DND-41 (cell line): Measurements from ENCODE around the gene FPR2.

ENCODE experiments used
- ATAC-seq: fragments of 200-7000 bp; cut with Tn5 transposase; 3 replicates; pipeline ENCODE4 v1.9.1; 2021; ENCODE audit warnings: low read depth; ENCODE audit not compliant: insufficient read depth
- DNase-seq: peaks from one replicate; pipeline ENCODE4 v3.0.0-alpha.2; 2020
- H2AFZ ChIP-seq: 2 replicates; pipeline ENCODE4 v1.6.0; 2012; ENCODE audit warnings: low read depth, low read length
- H3K27ac ChIP-seq: 2 replicates; pipeline ENCODE4 v1.5.1; 2012; ENCODE audit warnings: low read length, inconsistent platforms
- H3K27me3 ChIP-seq: fragments of 200-600 bp; sonication (generic); 2 replicates; pipeline ENCODE4 v1.6.0; 2012; ENCODE audit warnings: low read length, mild to moderate bottlenecking, inconsistent platforms; ENCODE audit not compliant: insufficient read depth, poor library complexity
- H3K36me3 ChIP-seq: 2 replicates; pipeline ENCODE4 v1.5.1; 2012; ENCODE audit warnings: low read length, inconsistent platforms; ENCODE audit not compliant: insufficient read depth
- H3K4me1 ChIP-seq: 2 replicates; pipeline ENCODE4 v1.5.1; 2012; ENCODE audit warnings: mild to moderate bottlenecking, low read length; ENCODE audit not compliant: insufficient read depth
- H3K4me2 ChIP-seq: 2 replicates; pipeline ENCODE4 v1.6.0; 2012; ENCODE audit warnings: mild to moderate bottlenecking, moderate library complexity, low read length, inconsistent platforms; ENCODE audit not compliant: insufficient read depth
- H3K4me3 ChIP-seq, 2 experiments: fragments of 200-600 bp in 1 of 2; shearing (Covaris generic) in 1 of 2; 2 replicates each; pipeline ENCODE4 v1.5.1; 2012 to 2016; ENCODE audit warnings: inconsistent platforms in 2 of 2, low read length in 2 of 2, mild to moderate bottlenecking in 2 of 2, low read depth in 1 of 2, moderate library complexity in 1 of 2
- H3K79me2 ChIP-seq: 2 replicates; pipeline ENCODE4 v1.6.0; 2012; ENCODE audit warnings: low read length, inconsistent platforms; ENCODE audit not compliant: insufficient read depth
- H3K9ac ChIP-seq: 2 replicates; pipeline ENCODE4 v1.6.0; 2012; ENCODE audit warnings: low read depth, mild to moderate bottlenecking, inconsistent platforms, low read length, moderate library complexity
- H3K9me3 ChIP-seq: 2 replicates; pipeline ENCODE4 v1.5.1; 2012; ENCODE audit warnings: low read length, moderate library complexity, mild to moderate bottlenecking, inconsistent platforms; ENCODE audit not compliant: insufficient read depth, severe bottlenecking
- H4K20me1 ChIP-seq: 2 replicates; pipeline ENCODE4 v1.6.0; 2012; ENCODE audit warnings: low read length; ENCODE audit not compliant: insufficient read depth
- EZH2 ChIP-seq: IDR thresholded peaks from 3 replicates; pipeline ENCODE4 v1.6.1; 2012; ENCODE audit warnings: borderline replicate concordance, low read depth, mild to moderate bottlenecking, moderate library complexity, low read length, inconsistent platforms; ENCODE audit not compliant: severe bottlenecking
- TF ChIP-seq, protein P1 (sequence below): IDR thresholded peaks from 2 replicates; pipeline ENCODE4 v1.5.1; 2012; ENCODE audit warnings: borderline replicate concordance, low read length, moderate library complexity, mild to moderate bottlenecking; ENCODE audit not compliant: poor library complexity, severe bottlenecking; ENCODE audit errors: extremely low read depth

FPR2 gene

DNA sequence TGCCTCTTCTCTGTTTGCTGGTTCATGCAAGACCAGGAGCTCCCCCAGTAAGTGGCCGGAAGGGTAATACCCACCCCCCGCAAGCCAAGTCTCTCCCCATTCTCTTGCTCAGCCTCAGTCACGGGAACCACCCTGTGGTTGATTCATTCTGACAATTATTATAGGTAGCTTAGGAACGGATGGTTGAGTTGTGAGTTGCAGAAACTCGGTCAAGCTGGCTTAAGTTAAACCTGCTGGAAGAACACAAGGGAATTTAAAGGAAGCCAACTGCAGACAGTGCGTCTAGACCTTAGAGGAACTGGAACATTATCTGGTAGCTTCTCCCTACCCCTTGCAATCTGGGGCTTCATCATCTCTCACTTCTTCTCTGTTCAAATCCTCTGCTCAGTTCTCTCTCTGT, 18.2 kb upstream of the FPR2 start:
- Histone ChIP-seq H3K9me3 (no peaks in the 10 kb centered on the region), H4K20me1 (no peaks in the 10 kb centered on the region), H3K4me3 (no peak overlapping the region), H3K4me2 (no peak overlapping the region), H3K27ac (no peak overlapping the region), H3K4me1 (no peaks in the 10 kb centered on the region), H3K27me3 (peaks cover 3% of the 10 kb centered on the region), H3K79me2 (no peaks in the 10 kb centered on the region), H2AFZ (no peak overlapping the region), H3K36me3 (no peaks in the 10 kb centered on the region), H3K9ac (no peak overlapping the region)
- TF ChIP-seq, protein P1, sequence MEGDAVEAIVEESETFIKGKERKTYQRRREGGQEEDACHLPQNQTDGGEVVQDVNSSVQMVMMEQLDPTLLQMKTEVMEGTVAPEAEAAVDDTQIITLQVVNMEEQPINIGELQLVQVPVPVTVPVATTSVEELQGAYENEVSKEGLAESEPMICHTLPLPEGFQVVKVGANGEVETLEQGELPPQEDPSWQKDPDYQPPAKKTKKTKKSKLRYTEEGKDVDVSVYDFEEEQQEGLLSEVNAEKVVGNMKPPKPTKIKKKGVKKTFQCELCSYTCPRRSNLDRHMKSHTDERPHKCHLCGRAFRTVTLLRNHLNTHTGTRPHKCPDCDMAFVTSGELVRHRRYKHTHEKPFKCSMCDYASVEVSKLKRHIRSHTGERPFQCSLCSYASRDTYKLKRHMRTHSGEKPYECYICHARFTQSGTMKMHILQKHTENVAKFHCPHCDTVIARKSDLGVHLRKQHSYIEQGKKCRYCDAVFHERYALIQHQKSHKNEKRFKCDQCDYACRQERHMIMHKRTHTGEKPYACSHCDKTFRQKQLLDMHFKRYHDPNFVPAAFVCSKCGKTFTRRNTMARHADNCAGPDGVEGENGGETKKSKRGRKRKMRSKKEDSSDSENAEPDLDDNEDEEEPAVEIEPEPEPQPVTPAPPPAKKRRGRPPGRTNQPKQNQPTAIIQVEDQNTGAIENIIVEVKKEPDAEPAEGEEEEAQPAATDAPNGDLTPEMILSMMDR = no peak
- no peak for TF ChIP-seq EZH2
- no peak for ATAC-seq
- no peak for DNase-seq

DNA sequence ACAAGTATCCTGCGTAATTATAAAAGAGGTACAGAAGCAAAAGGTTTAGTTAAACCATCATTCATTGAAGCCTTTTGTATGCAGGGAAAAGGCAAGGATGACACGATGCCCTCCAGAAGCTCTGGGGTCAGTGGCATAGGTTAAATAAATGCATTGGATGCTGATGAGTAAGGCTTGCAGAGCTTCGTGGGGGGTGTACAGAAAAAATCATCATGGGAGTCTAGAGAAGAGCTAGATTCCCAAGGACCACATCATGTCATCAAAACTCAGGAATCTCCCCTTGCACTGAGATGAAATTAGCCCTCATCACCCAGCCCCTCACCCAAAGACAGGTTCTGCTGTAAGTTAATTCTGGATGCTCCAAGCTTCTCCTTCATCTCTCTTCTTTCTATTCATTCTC, 17.6 kb upstream of the FPR2 start:
- Histone ChIP-seq H3K4me2 (no peak overlapping the region), H3K79me2 (no peaks in the 10 kb centered on the region), H3K9ac (no peak overlapping the region), H3K27me3 (no peaks in the 10 kb centered on the region), H3K4me1 (no peaks in the 10 kb centered on the region), H3K4me3 (no peak overlapping the region), H3K27ac (no peak overlapping the region), H3K9me3 (no peaks in the 10 kb centered on the region), H3K36me3 (no peaks in the 10 kb centered on the region), H2AFZ (no peak overlapping the region), H4K20me1 (no peaks in the 10 kb centered on the region)
- ATAC-seq (no peak), DNase-seq (no peak)
- TF ChIP-seq EZH2 = no peak
- TF ChIP-seq, protein P1 = no peak

DNA sequence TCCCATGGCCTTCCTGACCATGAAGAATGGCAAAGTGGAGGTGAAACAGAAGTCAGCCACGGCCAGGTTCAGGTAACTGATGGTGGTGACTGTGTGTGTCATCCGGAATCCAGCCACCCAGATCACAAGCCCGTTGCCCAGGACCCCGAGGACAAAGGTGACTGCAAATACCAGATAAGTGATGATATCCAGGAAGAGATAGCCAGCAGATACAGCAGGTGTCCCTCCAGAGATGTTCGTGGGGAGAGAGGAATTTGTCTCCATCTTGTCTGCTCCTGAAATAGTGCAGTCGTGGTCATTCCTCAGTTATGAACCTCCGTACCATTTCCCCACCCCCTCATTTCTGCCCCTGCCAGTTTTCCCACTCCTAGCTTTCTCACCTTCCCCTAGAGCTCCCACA, 14.2 kb upstream of the FPR2 start:
- TF ChIP-seq EZH2 = no peak
- TF ChIP-seq, protein P1 = no peak
- H3K27me3 ChIP-seq = no peaks in the 10 kb centered on the region
- no peak overlapping the region for H3K4me2 ChIP-seq
- H3K4me1 ChIP-seq = no peaks in the 10 kb centered on the region
- H3K27ac ChIP-seq = no peak overlapping the region
- H3K9ac ChIP-seq = no peak overlapping the region
- no peaks in the 10 kb centered on the region for H3K9me3 ChIP-seq
- no peaks in the 10 kb centered on the region for H3K36me3 ChIP-seq
- no peak overlapping the region for H2AFZ ChIP-seq
- H3K79me2 ChIP-seq = no peaks in the 10 kb centered on the region
- H4K20me1 ChIP-seq = no peaks in the 10 kb centered on the region
- no peak for ATAC-seq
- no peak for DNase-seq
- no peak overlapping the region for H3K4me3 ChIP-seq

DNA sequence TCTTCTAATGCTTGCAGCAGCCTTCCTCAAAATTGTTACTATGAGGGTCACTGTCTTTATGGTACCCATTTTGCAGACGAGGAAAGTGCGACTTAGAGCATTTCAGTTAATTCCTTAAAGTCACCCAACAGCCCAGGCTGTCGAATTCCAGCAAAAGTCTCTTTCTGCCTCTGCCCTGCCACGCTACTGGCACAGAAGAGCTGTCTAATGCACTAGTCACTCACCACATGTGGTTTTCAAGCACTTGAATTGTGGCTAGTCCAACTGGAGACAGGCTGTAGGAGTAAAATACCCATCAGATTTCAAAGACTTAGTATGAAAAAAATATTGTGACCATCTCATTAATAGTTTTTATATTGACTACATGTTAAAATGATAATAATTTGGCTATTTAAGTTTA, 11.0 kb upstream of the FPR2 start:
- no peaks in the 10 kb centered on the region for H3K9me3 ChIP-seq
- H3K4me1 ChIP-seq = no peaks in the 10 kb centered on the region
- TF ChIP-seq, protein P1 = no peak
- no peak for TF ChIP-seq EZH2
- DNase-seq (no peak), ATAC-seq (no peak)
- H3K27me3 ChIP-seq = no peaks in the 10 kb centered on the region
- H3K4me2 ChIP-seq = no peak overlapping the region
- H3K9ac ChIP-seq = no peak overlapping the region
- no peaks in the 10 kb centered on the region for H4K20me1 ChIP-seq
- H3K27ac ChIP-seq = no peak overlapping the region
- H3K4me3 ChIP-seq = no peak overlapping the region
- H2AFZ ChIP-seq = no peak overlapping the region
- no peaks in the 10 kb centered on the region for H3K36me3 ChIP-seq
- H3K79me2 ChIP-seq = no peaks in the 10 kb centered on the region
